Panc1 (cell line): ENCODE data around the gene AIF1. TPM values are rescaled to one million over a fixed set of nuclear protein-coding genes. Genes with fewer than 3 reads are reported as not detected.

Experiments used
- ATAC-seq: fragments of 200-7000 bp; cut with Tn5 transposase; 2 replicates; pipeline ENCODE4 v1.9.1; 2020; ENCODE audit warnings: mild to moderate bottlenecking, moderate library complexity
- BruUV-seq: library from RNA; stranded (reverse); fragments of 400-500 nt; replicated peaks from 2 replicates; lab custom pipeline; 2021; lab: Mats Ljungman, UMichigan
- CTCF ChIA-PET: fragments of 300-600 bp; sonication (Branson Sonifier 250); formaldehyde crosslinking; loops from one replicate; lab custom pipeline; 2022; ENCODE audit warnings: antibody characterized with exemption; lab: Charles Lee
- POLR2A ChIA-PET: fragments of 300-600 bp; sonication (Branson Sonifier 250); formaldehyde crosslinking; loops from one replicate; lab custom pipeline; 2022; ENCODE audit warnings: antibody characterized with exemption; lab: Charles Lee
- DNase-seq: peaks from one replicate; pipeline ENCODE4 v3.0.0-alpha.2; 2010; ENCODE audit warnings: low read depth, low spot score
- H3K27ac ChIP-seq: 2 replicates; pipeline ENCODE4 v1.5.1; 2011; ENCODE audit warnings: mild to moderate bottlenecking, low read length, inconsistent platforms
- H3K27me3 ChIP-seq: fragments of 200-500 bp; sonication (Bioruptor generic); 2 replicates; pipeline ENCODE4 v1.6.0; 2014; ENCODE audit warnings: low read length, inconsistent platforms; ENCODE audit not compliant: control insufficient read depth, insufficient read depth
- H3K36me3 ChIP-seq: fragments of 200-500 bp; sonication (Bioruptor generic); 2 replicates; pipeline ENCODE4 v1.5.1; 2014; ENCODE audit warnings: inconsistent platforms, mild to moderate bottlenecking, low read length, moderate library complexity; ENCODE audit not compliant: control insufficient read depth, insufficient read depth
- H3K4me1 ChIP-seq: 2 replicates; pipeline ENCODE4 v1.5.1; 2011; ENCODE audit warnings: inconsistent platforms, mild to moderate bottlenecking, low read length, moderate library complexity; ENCODE audit not compliant: control insufficient read depth, insufficient read depth
- H3K4me3 ChIP-seq, 2 experiments: 2 replicates each; pipeline ENCODE4 v1.5.1; 2011 to 2012; ENCODE audit warnings: low read depth in 2 of 2, low read length in 2 of 2, mild to moderate bottlenecking in 2 of 2, inconsistent platforms in 1 of 2, moderate library complexity in 1 of 2
- H3K9me3 ChIP-seq: fragments of 200-500 bp; sonication (Bioruptor generic); 2 replicates; pipeline ENCODE4 v1.5.1; 2014; ENCODE audit warnings: low read depth, mild to moderate bottlenecking, inconsistent platforms, low read length, moderate library complexity; ENCODE audit not compliant: control insufficient read depth, insufficient read depth
- CTCF ChIP-seq: fragments of 450-650 bp; IDR thresholded peaks from 2 replicates; pipeline ENCODE4 v1.5.1; 2017; ENCODE audit warnings: mild to moderate bottlenecking
- POLR2AphosphoS5 ChIP-seq: IDR thresholded peaks from 2 replicates; pipeline ENCODE4 v1.6.1; 2012; ENCODE audit warnings: mild to moderate bottlenecking, low read depth, low read length, moderate library complexity
- SIN3A ChIP-seq: IDR thresholded peaks from 2 replicates; pipeline ENCODE4 v1.6.1; 2012; ENCODE audit warnings: low read depth, mild to moderate bottlenecking, low read length, moderate library complexity, borderline replicate concordance; ENCODE audit not compliant: insufficient read depth
- TCF7L2 ChIP-seq: IDR thresholded peaks from 2 replicates; pipeline ENCODE4 v1.6.1; 2011; ENCODE audit warnings: mild to moderate bottlenecking, low read depth, low read length, inconsistent platforms
- in situ Hi-C: cut with HindIII; loops from 2 replicates; pipeline ENCODE4 v1.10.0; 2016; ENCODE audit warnings: low sequenced_read_pairs, low pct_unique_long_range_greater_than_20kb
- intact Hi-C: fragments of 100-400 bp; cut with micrococcal nuclease; formaldehyde crosslinking; loops from one replicate; pipeline ENCODE4 v1.10.0; 2022; ENCODE audit not compliant: unreplicated experiment
- total RNA-seq: library from RNA; stranded (reverse); gene quantifications from one replicate; pipeline ENCODE4 v1.2.1, GENCODE V29; 2021; ENCODE audit not compliant: unreplicated experiment
- TF ChIP-seq, protein P1 (sequence below), 2 experiments: IDR thresholded peaks; 2 replicates each; pipeline ENCODE4 v1.6.1; 2011 to 2012; ENCODE audit warnings: low read depth in 2 of 2, control low read depth in 1 of 2, low read length in 1 of 2, mild to moderate bottlenecking in 1 of 2, moderate library complexity in 1 of 2; ENCODE audit not compliant: insufficient read depth in 1 of 2

The AIF1 gene
- total RNA-seq, 1 experiment from 2014 or later: 0.44 TPM

GRCh38 chr6:31660381-31661261 is 45.6 kb downstream of the AIF1 start, which contains the start of gene C6orf47:
TSS of gene C6orf47 (minus strand) at chr6:31660778. CDS start at chr6:31659947, 831 bp downstream.
- no TSS peak for BruUV-seq
- ChIA-PET CTCF (interaction anchor here (0.7 kb wide), 1 partner anchor 9 kb away, joined by 6 read pairs; no protein-coding TSS in a partner anchor), POLR2A (interaction anchor here (0.6 to 2.3 kb wide), 4 partner anchors 8 to 441 kb away, joined by 3 to 10 read pairs (median 6); partner anchors contain the start of genes BAG6 and HSPA1B)
- no peaks in the 10 kb centered on the region for H3K27me3 ChIP-seq
- ATAC-seq (peak; percentile 89), DNase-seq (no peak)
- H3K9me3 ChIP-seq: no peaks in the 10 kb centered on the region
- peak within 1 kb of the TSS; percentile 98 for H3K27ac ChIP-seq
- peaks cover 31% of the 10 kb centered on the region for H3K4me1 ChIP-seq
- H3K4me3 ChIP-seq: peak within 1 kb of the TSS; percentile 99
- in situ Hi-C loops (no loop called here), intact Hi-C loops (no loop called here)
- peak; percentile 92 for TF ChIP-seq POLR2AphosphoS5
- TF ChIP-seq, protein P1, sequence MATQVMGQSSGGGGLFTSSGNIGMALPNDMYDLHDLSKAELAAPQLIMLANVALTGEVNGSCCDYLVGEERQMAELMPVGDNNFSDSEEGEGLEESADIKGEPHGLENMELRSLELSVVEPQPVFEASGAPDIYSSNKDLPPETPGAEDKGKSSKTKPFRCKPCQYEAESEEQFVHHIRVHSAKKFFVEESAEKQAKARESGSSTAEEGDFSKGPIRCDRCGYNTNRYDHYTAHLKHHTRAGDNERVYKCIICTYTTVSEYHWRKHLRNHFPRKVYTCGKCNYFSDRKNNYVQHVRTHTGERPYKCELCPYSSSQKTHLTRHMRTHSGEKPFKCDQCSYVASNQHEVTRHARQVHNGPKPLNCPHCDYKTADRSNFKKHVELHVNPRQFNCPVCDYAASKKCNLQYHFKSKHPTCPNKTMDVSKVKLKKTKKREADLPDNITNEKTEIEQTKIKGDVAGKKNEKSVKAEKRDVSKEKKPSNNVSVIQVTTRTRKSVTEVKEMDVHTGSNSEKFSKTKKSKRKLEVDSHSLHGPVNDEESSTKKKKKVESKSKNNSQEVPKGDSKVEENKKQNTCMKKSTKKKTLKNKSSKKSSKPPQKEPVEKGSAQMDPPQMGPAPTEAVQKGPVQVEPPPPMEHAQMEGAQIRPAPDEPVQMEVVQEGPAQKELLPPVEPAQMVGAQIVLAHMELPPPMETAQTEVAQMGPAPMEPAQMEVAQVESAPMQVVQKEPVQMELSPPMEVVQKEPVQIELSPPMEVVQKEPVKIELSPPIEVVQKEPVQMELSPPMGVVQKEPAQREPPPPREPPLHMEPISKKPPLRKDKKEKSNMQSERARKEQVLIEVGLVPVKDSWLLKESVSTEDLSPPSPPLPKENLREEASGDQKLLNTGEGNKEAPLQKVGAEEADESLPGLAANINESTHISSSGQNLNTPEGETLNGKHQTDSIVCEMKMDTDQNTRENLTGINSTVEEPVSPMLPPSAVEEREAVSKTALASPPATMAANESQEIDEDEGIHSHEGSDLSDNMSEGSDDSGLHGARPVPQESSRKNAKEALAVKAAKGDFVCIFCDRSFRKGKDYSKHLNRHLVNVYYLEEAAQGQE (IDR thresholded peaks at IDR 0.05; ENCODE audit: insufficient read depth in 1 of 2, low read depth in 2 of 2, low read length in 1 of 2): peak in 1 of 2 experiments; percentile 50; a peak in 1 of 4 replicates
- TF ChIP-seq CTCF: no peak
- TF ChIP-seq SIN3A: peak; percentile 47; the same call in 1 of the 2 replicates
- no peak for TF ChIP-seq TCF7L2
- peaks cover 5% of the 10 kb centered on the region; the same call in 1 of the 2 replicates for H3K36me3 ChIP-seq

DNA sequence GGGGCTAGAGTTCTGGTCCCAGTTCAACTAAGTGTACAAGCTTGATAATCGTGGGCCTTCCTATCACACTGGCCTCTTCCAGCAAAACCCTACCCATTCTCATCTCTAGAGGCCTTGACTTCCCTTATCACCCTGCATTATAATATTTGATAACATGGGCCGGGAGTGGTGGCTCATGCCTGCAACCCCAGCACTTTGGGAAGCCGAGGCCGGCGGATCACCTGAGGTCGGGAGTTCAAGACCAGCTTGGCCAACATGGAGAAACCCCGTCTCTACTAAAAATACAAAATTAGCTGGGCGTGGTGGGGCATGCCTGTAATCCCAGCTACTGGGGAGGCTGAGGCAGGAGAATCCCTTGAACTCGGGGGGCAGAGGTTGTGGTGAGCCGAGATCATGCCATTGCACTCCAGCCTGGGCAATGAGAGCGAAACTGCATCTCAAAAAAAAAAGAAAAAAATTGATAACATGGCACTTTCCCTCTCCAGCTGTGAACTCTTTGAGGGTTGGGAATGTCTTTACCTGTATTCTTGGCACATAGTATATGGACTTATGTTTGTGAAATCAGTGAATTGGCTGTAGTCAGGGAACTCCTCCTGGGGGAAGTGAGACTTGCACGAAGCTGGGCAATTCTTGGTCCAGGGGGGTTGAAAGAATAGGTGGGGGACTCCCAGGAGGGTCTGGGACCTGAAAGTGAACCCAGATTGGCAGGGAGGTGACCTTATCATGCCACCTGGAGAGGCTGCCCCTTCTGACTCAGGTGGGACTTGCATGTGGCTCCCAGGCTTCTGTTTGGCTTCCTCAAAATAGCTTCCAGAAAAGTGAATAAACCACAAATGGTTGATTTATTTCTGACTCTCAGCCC is 46.5 kb downstream of the AIF1 start:
- ATAC-seq (no peak), DNase-seq (no peak)
- BruUV-seq: no TSS peak
- intact Hi-C loops: no loop called here
- TF ChIP-seq SIN3A (no peak), CTCF (no peak), POLR2AphosphoS5 (no peak)
- TF ChIP-seq, protein P1 (IDR thresholded peaks at IDR 0.05; ENCODE audit: insufficient read depth in 1 of 2, low read depth in 2 of 2, low read length in 1 of 2): no peak
- H3K9me3 ChIP-seq: no peaks in the 10 kb centered on the region
- POLR2A ChIA-PET: interaction anchor here (0.6 to 2.3 kb wide), 4 partner anchors 9 to 440 kb away, joined by 3 to 10 read pairs (median 6); partner anchors contain the start of genes BAG6 and HSPA1B
- peak overlapping the region; percentile 99 for H3K4me3 ChIP-seq
- peaks cover 10% of the 10 kb centered on the region; the same call in 1 of the 2 replicates for H3K36me3 ChIP-seq
- H3K4me1 ChIP-seq: peaks cover 31% of the 10 kb centered on the region
- CTCF ChIA-PET: interaction anchor here (0.7 kb wide), 1 partner anchor 9 kb away, joined by 6 read pairs; no protein-coding TSS in a partner anchor
- in situ Hi-C loops: no loop called here
- no peaks in the 10 kb centered on the region for H3K27me3 ChIP-seq
- H3K27ac ChIP-seq: peak overlapping the region; percentile 98
